ENCODE results near the gene CYSLTR2.
A peak's percentile ranks its signal among the peaks of the same experiment; 100 is the strongest.

CYSLTR2 gene

DNA sequence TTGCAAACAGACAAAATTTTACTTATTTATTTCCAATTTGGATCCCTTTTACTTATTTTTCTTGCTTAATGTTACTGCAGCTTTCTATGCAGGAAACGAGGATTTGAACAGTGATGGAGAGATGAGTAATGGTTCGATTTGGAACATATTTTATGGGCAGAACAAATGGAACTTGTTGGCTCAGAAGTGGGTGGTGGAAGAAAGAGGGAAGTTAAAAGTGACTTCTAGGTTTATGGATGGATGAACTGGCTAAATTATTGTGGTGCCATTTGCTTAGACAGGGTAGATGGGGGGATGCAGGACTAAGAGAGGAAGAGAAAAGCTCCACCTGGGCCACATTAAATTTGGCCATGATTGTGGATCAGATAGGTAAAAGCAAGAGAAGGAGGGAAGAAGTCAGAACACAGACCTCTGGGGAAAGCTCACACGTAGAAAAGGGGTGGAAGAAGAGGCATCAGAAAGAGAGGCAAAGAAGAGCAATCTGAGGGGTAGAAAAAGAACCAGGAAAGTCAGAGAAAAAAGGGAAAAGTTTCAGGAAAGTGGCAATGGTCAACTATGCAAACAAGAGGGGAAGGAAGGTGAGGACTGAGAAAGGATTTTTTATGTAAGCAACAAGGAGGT, 768 bp upstream of the CYSLTR2 start:
- H3K4me3 ChIP-seq (ENCODE audit: low read depth, low read length), result no peak overlapping the region
- TF ChIP-seq, protein P1, sequence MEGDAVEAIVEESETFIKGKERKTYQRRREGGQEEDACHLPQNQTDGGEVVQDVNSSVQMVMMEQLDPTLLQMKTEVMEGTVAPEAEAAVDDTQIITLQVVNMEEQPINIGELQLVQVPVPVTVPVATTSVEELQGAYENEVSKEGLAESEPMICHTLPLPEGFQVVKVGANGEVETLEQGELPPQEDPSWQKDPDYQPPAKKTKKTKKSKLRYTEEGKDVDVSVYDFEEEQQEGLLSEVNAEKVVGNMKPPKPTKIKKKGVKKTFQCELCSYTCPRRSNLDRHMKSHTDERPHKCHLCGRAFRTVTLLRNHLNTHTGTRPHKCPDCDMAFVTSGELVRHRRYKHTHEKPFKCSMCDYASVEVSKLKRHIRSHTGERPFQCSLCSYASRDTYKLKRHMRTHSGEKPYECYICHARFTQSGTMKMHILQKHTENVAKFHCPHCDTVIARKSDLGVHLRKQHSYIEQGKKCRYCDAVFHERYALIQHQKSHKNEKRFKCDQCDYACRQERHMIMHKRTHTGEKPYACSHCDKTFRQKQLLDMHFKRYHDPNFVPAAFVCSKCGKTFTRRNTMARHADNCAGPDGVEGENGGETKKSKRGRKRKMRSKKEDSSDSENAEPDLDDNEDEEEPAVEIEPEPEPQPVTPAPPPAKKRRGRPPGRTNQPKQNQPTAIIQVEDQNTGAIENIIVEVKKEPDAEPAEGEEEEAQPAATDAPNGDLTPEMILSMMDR (IDR thresholded peaks at IDR 0.05; ENCODE audit: low read depth, low read length, missing control alignments), result no peak
- DNase-seq (ENCODE audit: low read depth), result no peak

- no peak overlapping the region for H3K4me3 ChIP-seq (ENCODE audit: low read depth, low read length)
These were observed 782 bp downstream of the CYSLTR2 start for GRCh38 chr13:48654511-48654910.

GRCh38 chr13:48655291-48655690, 1.6 kb downstream of the CYSLTR2 start:
- TF ChIP-seq, protein P1 (IDR thresholded peaks at IDR 0.05; ENCODE audit: low read depth, low read length, missing control alignments), result no peak
- no peak overlapping the region for H3K4me3 ChIP-seq (ENCODE audit: low read depth, low read length)
- DNase-seq (ENCODE audit: low read depth), result no peak

More at GRCh38 chr13:48654511-48654910, 782 bp downstream of the CYSLTR2 start:
- TF ChIP-seq, protein P1 (IDR thresholded peaks at IDR 0.05; ENCODE audit: low read depth, low read length, missing control alignments), result no peak
- no peak for DNase-seq (ENCODE audit: low read depth)

- no peak for DNase-seq (ENCODE audit: low read depth)
- no peak overlapping the region for H3K4me3 ChIP-seq (ENCODE audit: low read depth, low read length)
- TF ChIP-seq, protein P1 (IDR thresholded peaks at IDR 0.05; ENCODE audit: low read depth, low read length, missing control alignments), result no peak
These were observed 2.9 kb downstream of the CYSLTR2 start for GRCh38 chr13:48656608-48657007.

GRCh38 chr13:48660361-48661076, 6.8 kb downstream of the CYSLTR2 start:
- TF ChIP-seq, protein P1 (IDR thresholded peaks at IDR 0.05; ENCODE audit: low read depth, low read length, missing control alignments), result no peak
- DNase-seq (ENCODE audit: low read depth), result peak; percentile 16
- H3K4me3 ChIP-seq (ENCODE audit: low read depth, low read length), result no peak overlapping the region

- no peak for DNase-seq (ENCODE audit: low read depth)
- TF ChIP-seq, protein P1 (IDR thresholded peaks at IDR 0.05; ENCODE audit: low read depth, low read length, missing control alignments), result no peak
- no peak overlapping the region for H3K4me3 ChIP-seq (ENCODE audit: low read depth, low read length)
These were observed 7.4 kb downstream of the CYSLTR2 start for GRCh38 chr13:48661107-48661506.
